Erythroblast (primary cell): ENCODE measurements around the gene TCEA3.

Source experiments
- GATA1 ChIP-seq: IDR thresholded peaks from 2 replicates; pipeline ENCODE4 v1.6.1; 2011; ENCODE audit warnings: low read depth, mild to moderate bottlenecking, control low read depth, low read length, moderate library complexity
- POLR2A ChIP-seq: IDR thresholded peaks from 2 replicates; pipeline ENCODE4 v1.6.1; 2011; ENCODE audit warnings: mild to moderate bottlenecking, low read length

- no peak for TF ChIP-seq POLR2A
- no peak for TF ChIP-seq GATA1
These were observed 44.9 kb upstream of the TCEA3 start for GRCh38 chr1:23469372-23469982.
